BLaER1 treated with 17β-estradiol and CSF1 and Interleukin-3, amounts not matched to agents 10 nM and 100 nM (cell line): ENCODE measurements around the gene SLC26A5.

Experiments used
- H3K27ac ChIP-seq, 11 experiments: shearing (Covaris generic); formaldehyde crosslinking; 2 replicates each; pipeline ENCODE4 v1.8.1; 2022
- H3K27me3 ChIP-seq, 11 experiments: shearing (Covaris generic); formaldehyde crosslinking; 2 replicates each; pipeline ENCODE4 v1.8.1; 2022
- H3K36me3 ChIP-seq, 11 experiments: shearing (Covaris generic); formaldehyde crosslinking; 2 replicates each; pipeline ENCODE4 v1.8.1; 2022
- H3K4me1 ChIP-seq, 10 experiments: shearing (Covaris generic); formaldehyde crosslinking; 2 replicates each; pipeline ENCODE4 v1.8.1; 2022
- H3K4me2 ChIP-seq, 11 experiments: shearing (Covaris generic); formaldehyde crosslinking; 2 replicates each; pipeline ENCODE4 v1.8.1; 2022
- H3K4me3 ChIP-seq, 10 experiments: shearing (Covaris generic); formaldehyde crosslinking; 2 replicates each; pipeline ENCODE4 v1.8.1; 2022
- H3K9ac ChIP-seq, 11 experiments: shearing (Covaris generic); formaldehyde crosslinking; 2 replicates each; pipeline ENCODE4 v1.8.1; 2022
- H3K9me3 ChIP-seq, 11 experiments: shearing (Covaris generic); formaldehyde crosslinking; replicated peaks in 1 of 11; 2 replicates each; pipeline ENCODE4 v1.8.1; 2022
- H4K20me1 ChIP-seq, 11 experiments: shearing (Covaris generic); formaldehyde crosslinking; 2 replicates each; pipeline ENCODE4 v1.8.1; 2022
- Cebpa-rat ChIP-seq, 11 experiments: shearing (Covaris generic); IDR thresholded peaks; 2 replicates each; pipeline ENCODE4 v1.8.1; 2022

Gene SLC26A5

DNA sequence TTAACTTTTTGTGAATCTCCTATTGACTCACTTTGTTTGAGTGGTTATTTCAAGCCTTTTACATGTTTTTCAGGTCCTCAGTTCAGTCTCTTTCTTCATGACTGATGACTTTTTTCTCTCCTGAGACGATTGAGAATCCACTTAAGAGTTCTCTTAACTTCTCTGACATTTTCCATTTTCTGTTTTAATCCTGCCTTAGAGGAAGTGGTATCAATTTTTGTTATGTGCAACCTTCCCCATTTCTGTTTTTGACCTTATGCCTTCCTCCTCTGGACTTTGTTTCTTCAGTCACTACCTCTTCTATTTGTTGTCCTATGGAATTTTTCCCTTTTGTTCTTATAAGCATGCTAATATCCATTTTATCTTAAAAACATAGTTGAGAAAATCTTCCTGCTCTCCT, 96.2 kb downstream of the SLC26A5 start:
- Histone ChIP-seq H3K4me3 (peak overlapping the region in 5 of 10 experiments; percentile 4 to 88 (median 25); a peak in 9 of 20 replicates), H3K9me3 (no peaks in the 10 kb centered on the region), H3K27ac (peak overlapping the region in 4 of 11 experiments; percentile 3 to 36 (median 30); a peak in 5 of 22 replicates), H4K20me1 (peaks cover 36 to 69% (median 56%) of the 10 kb centered on the region in 11 experiments; a peak in 20 of 22 replicates), H3K27me3 (no peaks in the 10 kb centered on the region), H3K36me3 (peaks cover 34 to 58% (median 43%) of the 10 kb centered on the region in 11 experiments), H3K9ac (peak overlapping the region in 6 of 11 experiments; percentile 25 to 97 (median 42); a peak in 7 of 22 replicates), H3K4me1 (peaks cover 36 to 59% (median 44%) of the 10 kb centered on the region in 10 experiments), H3K4me2 (peak overlapping the region; percentile 90 to 98 (median 94))
- TF ChIP-seq Cebpa-rat (IDR thresholded peaks at IDR 0.05) = no peak

DNA sequence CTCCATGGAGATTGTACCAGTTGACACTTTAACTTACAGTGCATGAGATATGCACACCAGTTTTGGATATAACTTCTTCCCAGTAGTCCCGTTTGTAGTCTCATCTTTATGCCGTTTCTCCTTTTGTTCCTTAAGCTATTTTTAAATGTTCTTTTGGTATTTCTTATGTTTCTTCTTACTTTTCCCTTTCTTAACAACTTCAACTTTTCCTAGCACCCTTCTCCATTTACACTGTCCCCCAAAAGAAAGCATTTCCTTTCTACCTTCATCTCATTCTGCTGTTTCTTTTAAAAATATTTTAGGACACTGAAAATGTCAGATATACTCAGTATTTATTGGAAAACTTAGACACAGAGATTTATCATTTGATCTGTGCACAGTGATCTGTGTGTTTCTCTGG, 97.0 kb downstream of the SLC26A5 start:
- Histone ChIP-seq H3K4me1 (peaks cover 36 to 59% (median 44%) of the 10 kb centered on the region in 10 experiments), H4K20me1 (peaks cover 36 to 63% (median 56%) of the 10 kb centered on the region in 11 experiments; a peak in 20 of 22 replicates), H3K27ac (no peak overlapping the region), H3K36me3 (peaks cover 26 to 50% (median 37%) of the 10 kb centered on the region in 11 experiments), H3K9me3 (no peaks in the 10 kb centered on the region), H3K9ac (peak overlapping the region in 8 of 11 experiments; percentile 25 to 98 (median 94); a peak in 11 of 22 replicates), H3K4me2 (peak overlapping the region; percentile 90 to 98 (median 94)), H3K4me3 (peak overlapping the region; percentile 80 to 100 (median 88); a peak in 19 of 20 replicates), H3K27me3 (no peaks in the 10 kb centered on the region)
- TF ChIP-seq Cebpa-rat (IDR thresholded peaks at IDR 0.05) = no peak

DNA sequence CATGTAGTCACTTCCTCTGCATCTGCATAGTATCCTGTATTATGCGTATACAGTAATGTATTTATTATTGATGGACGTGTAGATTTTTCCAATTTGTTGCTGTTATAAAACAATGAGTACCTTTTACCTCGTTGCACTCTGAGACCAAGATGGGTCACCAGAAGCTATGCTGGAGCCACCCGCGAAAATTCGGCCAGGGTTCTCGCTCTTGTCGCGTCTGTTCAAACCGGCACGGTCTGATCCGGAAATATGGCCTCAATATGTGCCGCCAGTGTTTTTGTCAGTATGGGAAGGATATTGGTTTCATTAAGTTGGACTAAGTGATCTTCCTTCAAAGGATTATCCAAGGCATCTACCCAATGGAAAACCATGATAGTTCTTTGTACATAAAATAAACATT, 97.6 kb downstream of the SLC26A5 start:
- Histone ChIP-seq H4K20me1 (peaks cover 34 to 64% (median 52%) of the 10 kb centered on the region in 11 experiments; a peak in 20 of 22 replicates), H3K4me2 (peak overlapping the region; percentile 90 to 98 (median 94)), H3K9me3 (no peaks in the 10 kb centered on the region), H3K4me1 (peaks cover 39 to 62% (median 47%) of the 10 kb centered on the region in 10 experiments), H3K36me3 (peaks cover 25 to 44% (median 33%) of the 10 kb centered on the region in 11 experiments), H3K4me3 (peak overlapping the region; percentile 80 to 100 (median 88)), H3K27me3 (no peaks in the 10 kb centered on the region), H3K27ac (peak overlapping the region in 7 of 11 experiments; percentile 87 to 96 (median 91); a peak in 6 of 22 replicates), H3K9ac (peak overlapping the region; percentile 89 to 98 (median 94); a peak in 21 of 22 replicates)
- no peak for TF ChIP-seq Cebpa-rat (IDR thresholded peaks at IDR 0.05)

DNA sequence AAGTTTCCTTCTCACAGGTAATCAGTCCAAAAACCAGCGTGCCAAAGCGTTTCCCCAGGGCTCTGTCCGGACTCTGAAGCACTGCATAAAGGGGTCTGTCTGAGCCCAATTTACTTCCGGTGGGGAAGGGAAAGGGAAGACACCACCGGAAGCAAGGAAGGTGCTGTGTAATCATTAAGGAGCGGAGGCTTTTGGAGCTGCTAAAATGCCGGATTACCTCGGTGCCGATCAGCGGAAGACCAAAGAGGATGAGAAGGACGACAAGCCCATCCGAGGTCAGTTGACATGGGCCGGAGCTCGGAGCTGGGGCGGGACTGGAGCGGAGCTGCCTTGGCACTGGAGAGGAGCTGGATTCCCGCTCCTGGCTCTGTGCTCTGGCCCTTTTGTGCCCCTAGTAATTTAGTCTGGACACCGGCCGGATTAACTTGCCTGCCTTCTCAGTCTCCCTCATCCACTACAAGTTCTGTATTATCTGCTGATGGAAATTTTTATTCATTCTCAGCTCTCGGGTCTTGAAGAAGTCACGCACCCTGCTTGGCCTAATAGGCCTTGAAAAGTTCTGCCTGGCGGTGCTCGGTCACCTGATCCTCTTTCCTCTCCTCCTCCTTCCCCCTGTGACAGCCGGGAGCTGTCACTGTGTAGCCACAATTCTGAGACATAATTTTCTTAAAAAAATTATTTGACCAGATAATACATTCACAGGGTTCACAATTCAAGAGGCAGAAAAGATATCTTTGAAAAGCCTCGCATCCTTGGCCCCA, 98.3 kb downstream of the SLC26A5 start, which contains the start of gene PSMC2:
PSMC2 (plus strand) TSS at position 137 of the 761 bp plus-strand sequence; CDS start at position 206, 69 bp downstream.
- Histone ChIP-seq H3K9ac (peak within 1 kb of the TSS; percentile 89 to 98 (median 94)), H3K4me2 (peak within 1 kb of the TSS; percentile 90 to 98 (median 94)), H3K27me3 (no peaks in the 10 kb centered on the region), H4K20me1 (peaks cover 28 to 64% (median 51%) of the 10 kb centered on the region in 11 experiments; a peak in 20 of 22 replicates), H3K27ac (peak within 1 kb of the TSS; percentile 86 to 96 (median 90)), H3K36me3 (peaks cover 17 to 41% (median 29%) of the 10 kb centered on the region in 11 experiments), H3K4me3 (peak within 1 kb of the TSS; percentile 80 to 100 (median 88)), H3K9me3 (no peaks in the 10 kb centered on the region), H3K4me1 (peaks cover 47 to 69% (median 55%) of the 10 kb centered on the region in 10 experiments)
- TF ChIP-seq Cebpa-rat (IDR thresholded peaks at IDR 0.05) = no peak

DNA sequence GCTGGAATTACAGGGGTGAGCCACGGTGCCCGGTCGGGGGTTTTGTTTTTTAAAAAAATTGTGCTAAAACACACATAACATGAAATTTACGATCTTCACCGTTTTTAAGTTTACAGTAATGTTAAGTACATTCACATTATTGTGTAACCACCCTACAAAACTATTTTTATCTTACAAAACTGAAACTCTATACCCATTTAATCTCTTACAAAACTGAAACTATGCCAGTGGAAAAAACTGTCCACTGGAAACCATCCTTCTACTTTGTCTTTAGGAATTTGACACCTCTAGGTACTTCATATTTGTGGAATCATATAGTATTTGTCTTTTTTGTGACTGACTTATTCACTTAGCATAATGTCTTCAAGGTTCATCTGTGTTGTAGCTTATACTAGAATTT, 99.6 kb downstream of the SLC26A5 start:
- peaks cover 20 to 64% (median 51%) of the 10 kb centered on the region in 11 experiments; a peak in 20 of 22 replicates for H4K20me1 ChIP-seq
- TF ChIP-seq Cebpa-rat (IDR thresholded peaks at IDR 0.05) = no peak
- peaks cover 58 to 74% (median 67%) of the 10 kb centered on the region in 10 experiments for H3K4me1 ChIP-seq
- H3K9ac ChIP-seq = no peak overlapping the region
- no peaks in the 10 kb centered on the region for H3K9me3 ChIP-seq
- no peaks in the 10 kb centered on the region for H3K27me3 ChIP-seq
- no peak overlapping the region for H3K4me3 ChIP-seq
- H3K27ac ChIP-seq = no peak overlapping the region; a peak in 1 of 22 replicates
- peaks cover 11 to 41% (median 30%) of the 10 kb centered on the region in 11 experiments for H3K36me3 ChIP-seq
- peak overlapping the region in 10 of 11 experiments; percentile 90 to 98 (median 94); a peak in 17 of 22 replicates for H3K4me2 ChIP-seq

DNA sequence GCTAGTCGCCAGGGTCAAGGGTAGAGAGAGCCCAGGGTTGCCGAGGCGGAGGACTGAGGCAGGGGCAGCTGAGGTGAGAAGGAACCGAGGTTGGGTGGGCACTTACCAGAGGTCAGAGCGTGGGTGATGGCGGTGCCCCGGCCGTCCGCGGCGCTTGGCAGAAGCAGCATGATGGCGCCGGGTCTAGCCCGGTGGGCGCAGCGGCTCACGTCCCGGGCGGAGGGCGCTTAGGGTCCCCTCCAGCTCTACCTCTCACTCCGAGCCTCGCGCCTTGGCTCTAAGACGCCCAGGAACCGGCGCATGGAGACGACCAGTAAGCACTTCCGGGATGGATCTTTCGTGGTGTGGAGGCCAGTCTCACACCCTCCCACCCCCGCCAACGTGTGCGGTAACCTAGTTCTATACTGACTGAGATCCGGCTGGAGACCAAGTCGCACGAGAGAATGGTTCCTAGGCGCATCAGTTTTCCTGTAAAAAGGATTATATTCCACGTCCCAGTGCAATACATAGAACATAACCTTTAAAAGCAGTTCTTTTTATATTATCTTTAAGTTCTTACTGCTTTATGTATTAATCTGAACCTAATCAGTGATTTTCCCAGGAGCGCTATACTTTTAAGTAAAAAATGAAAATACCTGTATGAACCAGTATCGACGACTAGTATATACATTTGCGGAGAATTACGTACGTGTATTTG, 101.4 kb downstream of the SLC26A5 start, which contains the start of gene DNAJC2:
DNAJC2 (minus strand) TSS at position 315 of the 697 bp plus-strand sequence; CDS start at position 170, 145 bp downstream.
- peaks cover 23 to 41% (median 36%) of the 10 kb centered on the region in 11 experiments for H3K36me3 ChIP-seq
- TF ChIP-seq Cebpa-rat (IDR thresholded peaks at IDR 0.05) = no peak
- no peaks in the 10 kb centered on the region for H3K27me3 ChIP-seq
- no peaks in the 10 kb centered on the region for H3K9me3 ChIP-seq
- H3K4me2 ChIP-seq = peak within 1 kb of the TSS; percentile 73 to 98 (median 91)
- H3K9ac ChIP-seq = peak within 1 kb of the TSS; percentile 85 to 98 (median 94)
- peaks cover 5 to 64% (median 51%) of the 10 kb centered on the region in 11 experiments; a peak in 21 of 22 replicates for H4K20me1 ChIP-seq
- peak within 1 kb of the TSS; percentile 73 to 97 (median 92) for H3K27ac ChIP-seq
- peak within 1 kb of the TSS; percentile 74 to 99 (median 88) for H3K4me3 ChIP-seq
- peaks cover 55 to 67% (median 63%) of the 10 kb centered on the region in 10 experiments for H3K4me1 ChIP-seq

DNA sequence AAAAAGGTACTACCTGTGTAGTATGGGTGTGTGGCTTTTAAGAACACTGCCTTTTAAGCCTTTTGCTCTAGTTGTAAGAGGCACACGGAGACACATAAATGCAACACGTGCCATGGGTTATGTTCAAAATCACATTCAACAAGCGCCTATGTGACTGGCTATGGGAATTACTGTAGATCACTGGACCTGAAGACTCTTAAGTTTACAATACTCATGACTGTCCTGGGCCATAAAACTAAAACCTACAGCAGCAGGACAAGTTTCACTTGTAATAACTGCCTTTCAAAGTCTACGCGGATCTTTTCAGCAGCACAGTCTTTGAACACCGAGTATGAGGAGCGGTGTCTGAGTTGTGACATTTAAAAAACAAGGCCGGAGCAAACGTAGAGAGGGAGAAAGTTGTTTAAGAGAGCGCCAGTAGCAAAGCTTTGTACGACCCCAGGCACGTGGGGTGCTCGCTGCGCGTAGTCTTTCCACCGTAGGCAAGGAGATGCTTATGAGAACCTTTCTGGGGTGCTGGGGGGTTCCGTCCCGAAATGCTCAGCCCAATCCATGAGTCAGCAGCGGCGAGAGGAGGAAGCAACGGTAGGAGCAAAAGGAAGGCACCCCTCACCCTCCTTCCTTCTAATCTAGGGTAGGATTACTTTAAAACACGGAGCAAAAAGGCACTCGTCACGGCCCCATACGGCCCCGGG, 102.1 kb downstream of the SLC26A5 start:
- no peak for TF ChIP-seq Cebpa-rat (IDR thresholded peaks at IDR 0.05)
- H3K4me3 ChIP-seq = peak overlapping the region; percentile 74 to 99 (median 88)
- peaks cover 5 to 64% (median 51%) of the 10 kb centered on the region in 11 experiments; a peak in 21 of 22 replicates for H4K20me1 ChIP-seq
- H3K4me2 ChIP-seq = peak overlapping the region; percentile 73 to 98 (median 91)
- no peaks in the 10 kb centered on the region for H3K27me3 ChIP-seq
- H3K9ac ChIP-seq = peak overlapping the region; percentile 85 to 98 (median 94)
- H3K4me1 ChIP-seq = peaks cover 48 to 60% (median 56%) of the 10 kb centered on the region in 10 experiments
- H3K9me3 ChIP-seq = no peaks in the 10 kb centered on the region
- peaks cover 30 to 45% (median 41%) of the 10 kb centered on the region in 11 experiments for H3K36me3 ChIP-seq
- peak overlapping the region; percentile 73 to 97 (median 92) for H3K27ac ChIP-seq

DNA sequence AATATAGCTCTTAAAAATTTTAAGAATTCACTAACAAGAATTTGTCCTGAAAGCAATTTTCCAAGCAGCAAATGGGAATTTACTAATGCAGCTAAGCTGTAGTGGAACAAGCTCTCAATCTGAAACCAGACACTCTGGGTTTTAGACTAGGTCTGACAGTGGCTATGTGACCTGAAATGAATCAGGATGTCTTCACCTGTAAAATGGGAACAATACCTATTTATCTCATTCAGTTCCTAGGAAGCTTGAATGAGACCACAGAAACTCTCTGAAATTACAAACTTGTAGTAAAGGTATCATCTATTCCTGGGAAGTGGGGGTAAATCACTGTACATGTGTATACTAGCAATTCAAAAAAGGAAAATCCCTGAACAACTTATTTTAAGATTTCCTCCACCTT, 102.7 kb downstream of the SLC26A5 start:
- H3K9ac ChIP-seq = peak overlapping the region; percentile 85 to 98 (median 94)
- peak overlapping the region; percentile 73 to 97 (median 92); a peak in 21 of 22 replicates for H3K27ac ChIP-seq
- no peaks in the 10 kb centered on the region for H3K27me3 ChIP-seq
- peak overlapping the region; percentile 73 to 98 (median 91) for H3K4me2 ChIP-seq
- H3K36me3 ChIP-seq = peaks cover 36 to 51% (median 47%) of the 10 kb centered on the region in 11 experiments
- H4K20me1 ChIP-seq = peaks cover 3 to 64% (median 51%) of the 10 kb centered on the region in 11 experiments; a peak in 20 of 22 replicates
- H3K9me3 ChIP-seq = no peaks in the 10 kb centered on the region
- no peak for TF ChIP-seq Cebpa-rat (IDR thresholded peaks at IDR 0.05)
- H3K4me1 ChIP-seq = peaks cover 42 to 55% (median 50%) of the 10 kb centered on the region in 10 experiments
- H3K4me3 ChIP-seq = peak overlapping the region; percentile 74 to 99 (median 88)
